ENCODE results near the gene MNDA.
"Not testable (repeated sequence)": the region's sequence is repeated elsewhere in the genome, so short reads cannot be mapped to it uniquely, and the experiment has no call there.

The MNDA gene

GRCh38 chr1:158839566-158839965, 8.4 kb downstream of the MNDA start:
- DNase-seq, result no peak

DNA sequence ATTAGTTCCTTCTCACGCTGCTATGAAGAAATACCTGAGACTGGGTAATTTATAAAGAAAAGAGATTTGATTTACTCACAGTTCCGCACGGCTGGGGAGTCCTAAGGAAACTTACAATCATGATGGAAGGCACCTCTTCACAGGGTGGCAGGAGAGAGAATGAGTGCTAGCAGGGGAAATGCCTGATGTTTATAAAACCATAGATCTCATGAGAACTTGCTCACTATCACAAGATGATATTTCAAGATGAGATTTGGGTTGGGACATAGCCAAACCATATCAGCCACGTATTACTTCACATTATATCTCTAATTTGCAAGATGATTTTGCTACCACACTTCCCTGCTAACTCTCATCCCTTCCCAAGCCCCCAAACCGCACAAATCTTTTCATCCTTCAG, 9.1 kb downstream of the MNDA start:
- DNase-seq, result no peak

GRCh38 chr1:158864595-158864994, 33.4 kb downstream of the MNDA start:
- no peak for DNase-seq

DNA sequence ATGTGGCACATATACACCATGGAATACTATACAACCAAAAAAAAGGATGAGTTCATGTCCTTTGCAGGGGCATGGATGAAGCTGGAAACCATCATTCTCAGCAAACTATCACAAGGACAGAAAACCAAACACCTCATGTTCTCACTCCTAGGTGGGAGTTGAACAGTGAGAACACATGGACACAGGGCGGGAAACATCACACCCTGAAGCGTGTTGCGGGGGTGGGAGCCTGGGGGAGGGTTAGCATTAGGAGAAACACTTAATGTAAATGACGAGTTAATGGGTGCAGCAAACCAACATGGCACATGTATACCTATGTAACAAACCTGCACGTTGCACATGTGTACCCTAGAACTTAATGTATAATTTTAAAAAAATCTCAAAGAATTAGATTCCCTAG, 39.3 kb downstream of the MNDA start:
- DNase-seq, result not testable (repeated sequence)

DNA sequence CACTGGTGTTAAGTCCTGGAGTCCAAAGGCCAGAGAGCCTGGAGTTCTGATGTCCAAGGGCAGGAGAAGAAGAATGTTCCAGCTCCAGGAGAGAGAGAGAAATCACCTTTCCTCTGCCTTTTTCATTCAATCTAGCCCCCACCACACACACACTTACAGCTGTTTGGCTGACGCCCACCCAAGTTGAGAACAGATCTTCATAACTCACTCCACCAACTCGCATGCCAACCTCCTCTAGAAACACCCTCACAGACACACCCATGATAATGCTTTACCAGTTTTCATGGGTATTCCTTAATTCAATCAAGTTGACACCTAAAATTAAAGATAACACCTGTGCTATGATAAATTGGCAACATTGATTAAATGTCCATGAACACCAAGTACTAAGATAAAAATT, 42.0 kb downstream of the MNDA start:
- DNase-seq, result no peak

- no peak for DNase-seq
These were observed 62.5 kb downstream of the MNDA start for GRCh38 chr1:158893654-158894053.

- DNase-seq, result no peak
These were observed 67.6 kb downstream of the MNDA start for GRCh38 chr1:158898722-158899121.

All from CD4-positive, alpha-beta T cell treated with Interleukin-17A for 1 hour (primary cell).